Measurements from ENCODE around the gene CFAP45.

CFAP45 gene

DNA sequence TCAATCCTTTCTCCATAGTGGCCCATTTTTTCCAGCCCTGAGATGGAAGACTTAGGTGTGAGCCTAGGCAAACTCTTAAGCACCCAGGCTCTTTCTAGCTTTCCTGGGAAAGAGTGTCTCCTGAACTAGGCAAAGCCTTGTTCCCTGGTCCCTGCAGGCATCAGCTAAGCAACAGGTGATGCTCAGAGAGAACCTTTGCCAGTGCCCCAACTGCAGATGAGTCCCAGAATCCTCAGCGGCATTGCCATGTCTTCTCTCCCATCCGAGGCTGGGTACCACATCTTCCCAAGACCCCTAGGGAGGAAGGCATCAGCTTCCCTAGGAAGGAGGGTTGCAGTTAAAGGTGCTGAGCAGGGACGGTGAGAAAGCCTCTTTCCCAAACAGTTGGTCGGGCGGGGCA lies 29.3 kb downstream of the CFAP45 start:
- TF ChIP-seq, protein P1, sequence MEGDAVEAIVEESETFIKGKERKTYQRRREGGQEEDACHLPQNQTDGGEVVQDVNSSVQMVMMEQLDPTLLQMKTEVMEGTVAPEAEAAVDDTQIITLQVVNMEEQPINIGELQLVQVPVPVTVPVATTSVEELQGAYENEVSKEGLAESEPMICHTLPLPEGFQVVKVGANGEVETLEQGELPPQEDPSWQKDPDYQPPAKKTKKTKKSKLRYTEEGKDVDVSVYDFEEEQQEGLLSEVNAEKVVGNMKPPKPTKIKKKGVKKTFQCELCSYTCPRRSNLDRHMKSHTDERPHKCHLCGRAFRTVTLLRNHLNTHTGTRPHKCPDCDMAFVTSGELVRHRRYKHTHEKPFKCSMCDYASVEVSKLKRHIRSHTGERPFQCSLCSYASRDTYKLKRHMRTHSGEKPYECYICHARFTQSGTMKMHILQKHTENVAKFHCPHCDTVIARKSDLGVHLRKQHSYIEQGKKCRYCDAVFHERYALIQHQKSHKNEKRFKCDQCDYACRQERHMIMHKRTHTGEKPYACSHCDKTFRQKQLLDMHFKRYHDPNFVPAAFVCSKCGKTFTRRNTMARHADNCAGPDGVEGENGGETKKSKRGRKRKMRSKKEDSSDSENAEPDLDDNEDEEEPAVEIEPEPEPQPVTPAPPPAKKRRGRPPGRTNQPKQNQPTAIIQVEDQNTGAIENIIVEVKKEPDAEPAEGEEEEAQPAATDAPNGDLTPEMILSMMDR (IDR thresholded peaks at IDR 0.05), result no peak
- Histone ChIP-seq H3K27me3 (peaks cover 9% of the 10 kb centered on the region), H3K4me3 (ENCODE audit: low read depth in 1 of 2, low read length in 1 of 2) (no peak overlapping the region), H3K9me3 (no peaks in the 10 kb centered on the region), H3K36me3 (no peaks in the 10 kb centered on the region), H3K27ac (no peak overlapping the region), H3K4me1 (ENCODE audit: control insufficient read depth in 1 of 2, insufficient read depth in 1 of 2, low read depth in 1 of 2, low read length in 1 of 2) (peaks cover 0 to 5% of the 10 kb centered on the region in 2 experiments)

DNA sequence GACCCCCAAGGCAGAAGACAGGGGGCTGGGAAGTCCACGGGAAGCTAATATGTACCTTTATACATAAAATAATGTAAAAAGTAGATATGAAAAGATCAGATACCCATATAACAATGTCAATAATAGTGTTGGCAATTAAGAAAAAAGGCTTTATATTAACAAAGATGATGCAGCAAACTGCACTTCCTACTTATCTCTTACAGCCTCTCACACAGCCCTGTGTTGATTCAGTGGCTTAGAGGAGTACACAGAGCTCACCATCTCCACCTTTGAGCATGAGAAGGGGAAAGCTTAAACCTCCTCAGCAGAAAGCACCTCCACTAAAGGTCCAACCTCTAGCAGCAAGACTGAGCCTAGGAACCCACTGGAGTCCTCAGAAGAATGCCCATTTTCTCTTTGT lies 30.4 kb downstream of the CFAP45 start:
- Histone ChIP-seq H3K9me3 (no peaks in the 10 kb centered on the region), H3K27me3 (peaks cover 9% of the 10 kb centered on the region), H3K4me1 (ENCODE audit: control insufficient read depth in 1 of 2, insufficient read depth in 1 of 2, low read depth in 1 of 2, low read length in 1 of 2) (peaks cover 0 to 5% of the 10 kb centered on the region in 2 experiments), H3K4me3 (ENCODE audit: low read depth in 1 of 2, low read length in 1 of 2) (no peak overlapping the region), H3K36me3 (no peaks in the 10 kb centered on the region), H3K27ac (no peak overlapping the region)
- TF ChIP-seq, protein P1 (IDR thresholded peaks at IDR 0.05), result no peak

DNA sequence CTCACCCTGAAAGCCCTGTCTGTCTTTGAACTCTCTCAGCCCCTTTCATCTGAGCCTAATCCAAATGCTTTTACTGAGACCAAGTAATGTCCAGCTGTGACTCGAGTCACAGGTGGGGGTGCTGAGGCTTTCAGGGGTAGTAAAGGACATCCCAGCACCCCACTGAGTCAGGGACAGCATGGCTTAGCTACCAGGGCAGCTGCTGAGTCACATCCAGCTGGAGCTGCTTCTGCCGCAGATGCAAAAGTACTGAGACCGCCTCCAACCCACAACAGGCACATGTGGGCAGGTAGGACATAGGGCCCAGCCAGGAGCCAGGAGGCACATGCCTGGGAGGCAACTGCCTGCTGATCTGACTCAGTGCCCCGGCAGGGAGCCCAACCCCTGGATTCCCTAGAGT lies 30.8 kb downstream of the CFAP45 start:
- TF ChIP-seq, protein P1 (IDR thresholded peaks at IDR 0.05), result no peak
- Histone ChIP-seq H3K27me3 (peaks cover 9% of the 10 kb centered on the region), H3K9me3 (no peaks in the 10 kb centered on the region), H3K27ac (no peak overlapping the region), H3K4me1 (ENCODE audit: control insufficient read depth in 1 of 2, insufficient read depth in 1 of 2, low read depth in 1 of 2, low read length in 1 of 2) (peaks cover 0 to 5% of the 10 kb centered on the region in 2 experiments), H3K36me3 (no peaks in the 10 kb centered on the region), H3K4me3 (ENCODE audit: low read depth in 1 of 2, low read length in 1 of 2) (no peak overlapping the region)

DNA sequence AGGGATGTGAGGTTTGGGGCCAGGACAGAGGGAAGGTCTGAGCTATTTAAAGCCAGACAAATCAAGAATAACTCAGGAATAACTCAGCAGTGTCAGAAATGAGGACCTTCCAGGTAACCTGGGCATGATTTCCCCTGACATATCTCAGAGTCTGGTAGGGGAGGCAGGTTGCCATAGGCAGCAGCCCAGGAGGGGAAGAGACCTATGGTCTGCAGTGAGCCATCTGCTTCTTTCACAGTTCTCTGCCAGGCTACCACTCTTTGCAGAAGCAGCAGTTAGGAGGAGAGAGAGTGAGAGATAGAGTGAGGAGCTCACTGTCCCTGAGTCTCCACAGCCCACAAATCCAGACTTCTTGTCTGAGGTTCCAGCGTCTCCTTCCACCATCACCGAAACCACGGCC lies 31.2 kb downstream of the CFAP45 start:
- H3K4me1 ChIP-seq (ENCODE audit: control insufficient read depth in 1 of 2, insufficient read depth in 1 of 2, low read depth in 1 of 2, low read length in 1 of 2), result peaks cover 0 to 5% of the 10 kb centered on the region in 2 experiments
- H3K27me3 ChIP-seq, result peaks cover 9% of the 10 kb centered on the region
- H3K4me3 ChIP-seq (ENCODE audit: low read depth in 1 of 2, low read length in 1 of 2), result no peak overlapping the region
- no peaks in the 10 kb centered on the region for H3K36me3 ChIP-seq
- H3K9me3 ChIP-seq, result no peaks in the 10 kb centered on the region
- TF ChIP-seq, protein P1 (IDR thresholded peaks at IDR 0.05), result no peak
- H3K27ac ChIP-seq, result no peak overlapping the region

DNA sequence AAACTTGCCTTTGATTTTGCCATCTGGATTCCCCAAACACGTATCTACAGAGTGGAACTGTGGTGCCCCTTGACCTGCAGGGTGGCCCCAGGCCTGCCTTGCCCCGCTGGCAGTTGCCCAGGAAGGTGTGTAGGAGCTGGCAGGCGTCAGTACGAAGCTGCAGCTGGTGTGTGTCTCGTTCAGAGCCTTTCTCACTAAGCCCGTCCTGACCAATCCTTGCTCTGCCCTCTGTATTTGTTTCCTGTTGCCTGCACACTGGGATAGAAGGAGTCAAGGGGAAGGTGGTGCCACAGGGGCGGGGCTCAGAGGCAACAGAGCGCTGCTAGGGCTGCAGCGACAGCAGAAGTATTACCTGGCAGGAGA lies 32.3 kb downstream of the CFAP45 start:
- no peak overlapping the region for H3K27ac ChIP-seq
- peaks cover 0 to 5% of the 10 kb centered on the region in 2 experiments for H3K4me1 ChIP-seq (ENCODE audit: control insufficient read depth in 1 of 2, insufficient read depth in 1 of 2, low read depth in 1 of 2, low read length in 1 of 2)
- no peaks in the 10 kb centered on the region for H3K36me3 ChIP-seq
- H3K4me3 ChIP-seq (ENCODE audit: low read depth in 1 of 2, low read length in 1 of 2), result no peak overlapping the region
- H3K27me3 ChIP-seq, result peaks cover 9% of the 10 kb centered on the region
- H3K9me3 ChIP-seq, result no peaks in the 10 kb centered on the region
- TF ChIP-seq, protein P1 (IDR thresholded peaks at IDR 0.05), result no peak
